Gastroesophageal sphincter (tissue), 4 donors: Measurements from ENCODE around the gene INPP5E. TPM values are rescaled to one million over a fixed set of nuclear protein-coding genes. Genes with fewer than 3 reads are reported as not detected.

Source experiments
- ATAC-seq: fragments of 150-250 bp; one replicate; pipeline ENCODE4 v1.9.1; 2016; ENCODE audit warnings: mild to moderate bottlenecking, moderate library complexity
- H3K27ac ChIP-seq, 4 donors: fragments of 200-600 bp; sonication (generic) in 3 of 4; 1 replicate in 3 of 4; 2 replicates in 1 of 4; pipeline ENCODE4 v1.5.1; 2016 to 2019
- H3K27me3 ChIP-seq: fragments of 200-600 bp; sonication (generic); one replicate; pipeline ENCODE4 v1.5.1; 2019
- H3K36me3 ChIP-seq, 2 donors: fragments of 200-600 bp; sonication (generic); one replicate each; pipeline ENCODE4 v1.5.1; 2019; ENCODE audit warnings: control low read depth in 1 of 2
- H3K4me1 ChIP-seq, 3 donors: fragments of 200-600 bp; sonication (generic); 1 replicate in 2 of 3; 2 replicates in 1 of 3; pipeline ENCODE4 v1.5.1; 2016 to 2019; ENCODE audit warnings: control low read depth in 2 of 3
- H3K4me3 ChIP-seq, 2 donors: fragments of 200-600 bp; sonication (generic); one replicate each; pipeline ENCODE4 v1.5.1; 2019; ENCODE audit warnings: mild to moderate bottlenecking in 1 of 2, moderate library complexity in 1 of 2
- H3K9me3 ChIP-seq, 3 donors: fragments of 200-600 bp; sonication (generic); one replicate each; pipeline ENCODE4 v1.5.1; 2017 to 2019; ENCODE audit warnings: control low read depth in 2 of 3
- CTCF ChIP-seq, 4 experiments: fragments of 200-600 bp in 2 of 4; fragments of 450-650 bp in 2 of 4; sonication (generic) in 1 of 4; IDR thresholded peaks; one replicate each; pipeline ENCODE4 v1.5.1; 2017 to 2019; ENCODE audit warnings: antibody characterized with exemption in 4 of 4, mild to moderate bottlenecking in 2 of 4, moderate library complexity in 2 of 4
- EP300 ChIP-seq: sonication (generic); formaldehyde crosslinking; IDR thresholded peaks from one replicate; pipeline ENCODE4 v1.6.1; 2017; ENCODE audit warnings: antibody characterized with exemption, mild to moderate bottlenecking
- POLR2A ChIP-seq, 2 donors: fragments of 450-650 bp; IDR thresholded peaks; one replicate each; pipeline ENCODE4 v1.6.1; 2017; ENCODE audit warnings: antibody characterized with exemption in 2 of 2, mild to moderate bottlenecking in 2 of 2, moderate library complexity in 1 of 2
- POLR2AphosphoS5 ChIP-seq: sonication (generic); formaldehyde crosslinking; IDR thresholded peaks from one replicate; pipeline ENCODE4 v1.6.1; 2017; ENCODE audit warnings: antibody characterized with exemption
- WGBS, 2 donors: methylation state at CpG; one replicate each; pipeline ENCODE4 v1.1.5; 2018; ENCODE audit warnings: low coverage in 1 of 2; 5-methylcytosine and 5-hydroxymethylcytosine counted together
- total RNA-seq, 4 donors: library from RNA; depleted of rRNA; stranded (reverse); fragments of >200 nt; gene quantifications; one replicate each; pipeline ENCODE4 v1.1.0, GENCODE V29; 2016

Gene INPP5E
- total RNA-seq, 4 donors from 2014 or later: 7.2 to 13.1 (median 10.0) TPM

DNA sequence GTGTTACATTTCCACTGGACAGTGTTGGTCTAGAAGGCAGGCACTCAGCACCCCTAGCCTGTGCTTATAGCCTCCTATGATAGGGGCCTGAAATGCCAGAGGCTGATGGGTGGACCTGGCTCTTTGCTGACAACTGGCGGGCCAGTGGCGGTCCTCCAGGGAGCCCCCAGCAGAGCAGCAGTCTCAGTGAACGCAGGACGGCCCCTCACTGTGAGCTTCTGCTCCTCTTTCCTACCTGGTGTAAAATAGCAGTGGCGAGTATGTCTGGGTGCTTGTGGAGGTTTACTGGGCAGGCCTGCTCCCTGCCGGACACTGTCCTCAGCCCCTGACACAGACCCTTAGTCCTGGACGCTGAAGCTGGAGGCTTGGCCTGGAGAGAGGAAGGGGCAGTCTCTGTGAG is 46.5 kb upstream of the INPP5E start:
- H3K27me3 ChIP-seq: no peaks in the 10 kb centered on the region
- ATAC-seq: no peak
- H3K27ac ChIP-seq: no peak overlapping the region
- no peaks in the 10 kb centered on the region for H3K9me3 ChIP-seq
- WGBS, 2 donors: 100% methylated on average over 2 of the region's 7 CpGs; no CpG with 5 or more reads in 1 of the 2 donors
- TF ChIP-seq POLR2A (IDR thresholded peaks at IDR 0.05) (no peak), CTCF (IDR thresholded peaks at IDR 0.05) (no peak), EP300 (no peak), POLR2AphosphoS5 (no peak)
- H3K36me3 ChIP-seq: no peaks in the 10 kb centered on the region
- no peak overlapping the region for H3K4me3 ChIP-seq
- H3K4me1 ChIP-seq: peaks cover 3 to 40% (median 20%) of the 10 kb centered on the region in 3 donors

- no peak for TF ChIP-seq POLR2AphosphoS5
- TF ChIP-seq CTCF (IDR thresholded peaks at IDR 0.05): peak in 3 of 4 experiments; percentile 88 to 94 (median 88)
- no peak for TF ChIP-seq POLR2A (IDR thresholded peaks at IDR 0.05)
- TF ChIP-seq EP300: no peak
- H3K36me3 ChIP-seq: no peaks in the 10 kb centered on the region
- no peaks in the 10 kb centered on the region for H3K27me3 ChIP-seq
- peaks cover 3 to 48% (median 20%) of the 10 kb centered on the region in 3 donors for H3K4me1 ChIP-seq
- no peak for ATAC-seq
- 37 to 60% methylated on average over 6 to 8 of the region's 21 CpGs for WGBS, 2 donors
- H3K27ac ChIP-seq: no peak overlapping the region
- no peak overlapping the region for H3K4me3 ChIP-seq
- no peaks in the 10 kb centered on the region for H3K9me3 ChIP-seq
These were observed 45.7 kb upstream of the INPP5E start for GRCh38 chr9:136485049-136486045.

- Histone ChIP-seq H3K4me1 (peaks cover 3 to 57% (median 20%) of the 10 kb centered on the region in 3 donors), H3K27me3 (no peaks in the 10 kb centered on the region), H3K9me3 (no peaks in the 10 kb centered on the region), H3K27ac (peak overlapping the region in 3 of 4 donors; percentile 92 to 100 (median 100)), H3K4me3 (peak overlapping the region; percentile 25 to 99), H3K36me3 (peaks cover 0 to 8% of the 10 kb centered on the region in 2 donors)
- no peak for TF ChIP-seq CTCF (IDR thresholded peaks at IDR 0.05)
- no peak for TF ChIP-seq POLR2AphosphoS5
- TF ChIP-seq POLR2A (IDR thresholded peaks at IDR 0.05): no peak
- TF ChIP-seq EP300: no peak
- ATAC-seq: no peak
- no CpG with 5 or more reads among the region's 59 CpGs for WGBS, 2 donors
These were observed 44.8 kb upstream of the INPP5E start for GRCh38 chr9:136484153-136485048.

GRCh38 chr9:136483589-136484152 is 44.0 kb upstream of the INPP5E start:
- TF ChIP-seq CTCF (IDR thresholded peaks at IDR 0.05): no peak
- TF ChIP-seq EP300: no peak
- peak; percentile 29 to 56 for TF ChIP-seq POLR2A (IDR thresholded peaks at IDR 0.05)
- Histone ChIP-seq H3K4me3 (peak overlapping the region; percentile 25 to 99), H3K27ac (peak overlapping the region; percentile 75 to 100 (median 96)), H3K27me3 (no peaks in the 10 kb centered on the region), H3K9me3 (no peaks in the 10 kb centered on the region), H3K36me3 (peaks cover 0 to 12% of the 10 kb centered on the region in 2 donors), H3K4me1 (peaks cover 3 to 62% (median 20%) of the 10 kb centered on the region in 3 donors)
- peak; percentile 81 for ATAC-seq
- no CpG with 5 or more reads among the region's 63 CpGs for WGBS, 2 donors
